Astrocyte (in vitro differentiated cells and primary cell): ENCODE data around the gene OSTC.

Experiments used
- EZH2 ChIP-seq: IDR thresholded peaks from 2 replicates; pipeline ENCODE4 v1.6.1; 2012; ENCODE audit warnings: mild to moderate bottlenecking, low read length, inconsistent platforms; ENCODE audit not compliant: insufficient read depth
- TF ChIP-seq, protein P1 (sequence below): IDR thresholded peaks from 2 replicates; pipeline ENCODE4 v1.5.1; 2011; ENCODE audit warnings: low read depth, mild to moderate bottlenecking, inconsistent platforms, low read length, moderate library complexity; ENCODE audit not compliant: insufficient read depth

DNA sequence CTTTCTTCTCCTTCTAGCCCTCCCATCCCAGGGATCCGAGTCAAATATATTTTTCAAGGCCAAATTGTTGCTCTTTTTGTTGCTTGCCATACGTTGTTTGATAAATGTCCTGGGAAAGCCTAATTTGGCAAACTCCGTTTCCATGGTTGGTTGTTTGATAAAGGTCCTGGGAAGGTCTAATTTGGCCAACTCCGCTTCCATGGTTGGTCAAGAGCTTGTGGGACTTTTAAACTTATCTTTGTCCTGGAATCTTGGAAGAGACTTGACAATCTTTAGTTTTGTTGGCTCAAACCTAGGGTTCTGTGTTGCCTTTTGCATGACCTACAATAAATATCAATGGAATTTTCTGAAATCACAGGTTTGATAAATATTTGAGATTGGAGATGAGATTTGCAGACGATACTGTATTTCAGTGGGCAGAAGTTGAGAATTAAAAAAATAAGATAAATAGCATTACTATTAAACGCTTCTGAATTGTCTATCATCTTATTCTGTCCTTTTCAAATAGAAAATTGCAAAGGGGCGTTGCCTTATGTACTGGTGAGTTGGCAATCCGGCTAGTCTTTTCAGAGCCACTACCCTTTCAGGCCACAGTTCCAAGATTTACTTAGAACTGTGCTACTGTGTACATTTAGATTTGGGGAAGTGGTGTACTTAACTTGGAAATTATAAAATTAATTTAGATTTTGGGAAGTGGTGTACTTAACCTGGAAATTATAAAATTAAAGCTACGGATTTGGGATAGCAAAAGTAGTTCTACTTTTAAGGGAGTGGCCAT lies 804 bp downstream of the OSTC start:
- TF ChIP-seq, protein P1, sequence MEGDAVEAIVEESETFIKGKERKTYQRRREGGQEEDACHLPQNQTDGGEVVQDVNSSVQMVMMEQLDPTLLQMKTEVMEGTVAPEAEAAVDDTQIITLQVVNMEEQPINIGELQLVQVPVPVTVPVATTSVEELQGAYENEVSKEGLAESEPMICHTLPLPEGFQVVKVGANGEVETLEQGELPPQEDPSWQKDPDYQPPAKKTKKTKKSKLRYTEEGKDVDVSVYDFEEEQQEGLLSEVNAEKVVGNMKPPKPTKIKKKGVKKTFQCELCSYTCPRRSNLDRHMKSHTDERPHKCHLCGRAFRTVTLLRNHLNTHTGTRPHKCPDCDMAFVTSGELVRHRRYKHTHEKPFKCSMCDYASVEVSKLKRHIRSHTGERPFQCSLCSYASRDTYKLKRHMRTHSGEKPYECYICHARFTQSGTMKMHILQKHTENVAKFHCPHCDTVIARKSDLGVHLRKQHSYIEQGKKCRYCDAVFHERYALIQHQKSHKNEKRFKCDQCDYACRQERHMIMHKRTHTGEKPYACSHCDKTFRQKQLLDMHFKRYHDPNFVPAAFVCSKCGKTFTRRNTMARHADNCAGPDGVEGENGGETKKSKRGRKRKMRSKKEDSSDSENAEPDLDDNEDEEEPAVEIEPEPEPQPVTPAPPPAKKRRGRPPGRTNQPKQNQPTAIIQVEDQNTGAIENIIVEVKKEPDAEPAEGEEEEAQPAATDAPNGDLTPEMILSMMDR = no peak
- TF ChIP-seq EZH2 = no peak
